Measurements from ENCODE around the gene ICAM1. TPM values are rescaled to one million over a fixed set of nuclear protein-coding genes. Genes with fewer than 3 reads are reported as not detected.

Gene ICAM1
- total and polyA plus RNA-seq, 2 of the 8 experiments (the other 6 are each of a cell fraction or from before 2014, with no cell fraction given): 4.0 to 9.4 TPM

DNA sequence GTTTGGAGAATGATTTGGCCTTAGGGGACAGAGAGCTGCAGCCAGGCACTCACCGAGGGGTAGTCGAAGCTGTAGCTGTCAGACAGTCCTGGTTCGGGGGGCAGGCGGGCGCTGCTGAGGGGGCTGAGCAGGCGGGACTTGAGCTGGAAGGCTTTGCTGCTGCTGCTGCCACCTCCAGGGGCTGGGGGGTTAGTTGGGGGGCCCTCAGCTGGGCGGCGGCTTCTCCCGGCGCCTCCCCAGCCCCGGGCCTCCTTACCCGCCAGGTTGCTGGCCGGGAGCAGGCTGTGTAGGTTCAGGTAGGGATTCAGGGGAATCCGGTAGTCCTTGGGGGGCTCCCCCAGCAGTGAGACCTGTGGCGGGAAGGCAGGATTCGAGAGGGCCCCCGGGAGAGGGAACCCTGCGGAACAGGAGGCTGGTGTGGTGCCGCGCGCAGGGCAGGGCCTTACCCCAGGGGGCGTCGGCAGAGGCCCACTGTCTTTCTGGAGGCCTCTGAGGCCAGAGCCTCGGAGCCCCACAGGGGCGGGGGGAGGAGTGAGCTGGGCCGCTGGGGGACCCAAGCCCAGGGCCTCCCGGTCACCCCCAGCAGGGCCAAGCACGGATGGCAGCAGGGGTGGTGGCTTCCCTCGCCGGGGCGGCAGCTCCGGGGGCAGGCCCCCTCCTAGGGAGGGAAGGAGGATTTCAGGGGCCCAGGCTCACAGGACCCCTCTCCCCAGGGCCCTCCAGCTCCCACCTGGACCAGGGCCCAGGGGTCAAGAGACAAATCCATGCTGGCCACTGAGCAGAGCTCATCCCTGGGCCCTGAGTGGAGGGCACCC, 49.9 kb downstream of the ICAM1 start (continued):
- TF ChIP-seq, protein P1, sequence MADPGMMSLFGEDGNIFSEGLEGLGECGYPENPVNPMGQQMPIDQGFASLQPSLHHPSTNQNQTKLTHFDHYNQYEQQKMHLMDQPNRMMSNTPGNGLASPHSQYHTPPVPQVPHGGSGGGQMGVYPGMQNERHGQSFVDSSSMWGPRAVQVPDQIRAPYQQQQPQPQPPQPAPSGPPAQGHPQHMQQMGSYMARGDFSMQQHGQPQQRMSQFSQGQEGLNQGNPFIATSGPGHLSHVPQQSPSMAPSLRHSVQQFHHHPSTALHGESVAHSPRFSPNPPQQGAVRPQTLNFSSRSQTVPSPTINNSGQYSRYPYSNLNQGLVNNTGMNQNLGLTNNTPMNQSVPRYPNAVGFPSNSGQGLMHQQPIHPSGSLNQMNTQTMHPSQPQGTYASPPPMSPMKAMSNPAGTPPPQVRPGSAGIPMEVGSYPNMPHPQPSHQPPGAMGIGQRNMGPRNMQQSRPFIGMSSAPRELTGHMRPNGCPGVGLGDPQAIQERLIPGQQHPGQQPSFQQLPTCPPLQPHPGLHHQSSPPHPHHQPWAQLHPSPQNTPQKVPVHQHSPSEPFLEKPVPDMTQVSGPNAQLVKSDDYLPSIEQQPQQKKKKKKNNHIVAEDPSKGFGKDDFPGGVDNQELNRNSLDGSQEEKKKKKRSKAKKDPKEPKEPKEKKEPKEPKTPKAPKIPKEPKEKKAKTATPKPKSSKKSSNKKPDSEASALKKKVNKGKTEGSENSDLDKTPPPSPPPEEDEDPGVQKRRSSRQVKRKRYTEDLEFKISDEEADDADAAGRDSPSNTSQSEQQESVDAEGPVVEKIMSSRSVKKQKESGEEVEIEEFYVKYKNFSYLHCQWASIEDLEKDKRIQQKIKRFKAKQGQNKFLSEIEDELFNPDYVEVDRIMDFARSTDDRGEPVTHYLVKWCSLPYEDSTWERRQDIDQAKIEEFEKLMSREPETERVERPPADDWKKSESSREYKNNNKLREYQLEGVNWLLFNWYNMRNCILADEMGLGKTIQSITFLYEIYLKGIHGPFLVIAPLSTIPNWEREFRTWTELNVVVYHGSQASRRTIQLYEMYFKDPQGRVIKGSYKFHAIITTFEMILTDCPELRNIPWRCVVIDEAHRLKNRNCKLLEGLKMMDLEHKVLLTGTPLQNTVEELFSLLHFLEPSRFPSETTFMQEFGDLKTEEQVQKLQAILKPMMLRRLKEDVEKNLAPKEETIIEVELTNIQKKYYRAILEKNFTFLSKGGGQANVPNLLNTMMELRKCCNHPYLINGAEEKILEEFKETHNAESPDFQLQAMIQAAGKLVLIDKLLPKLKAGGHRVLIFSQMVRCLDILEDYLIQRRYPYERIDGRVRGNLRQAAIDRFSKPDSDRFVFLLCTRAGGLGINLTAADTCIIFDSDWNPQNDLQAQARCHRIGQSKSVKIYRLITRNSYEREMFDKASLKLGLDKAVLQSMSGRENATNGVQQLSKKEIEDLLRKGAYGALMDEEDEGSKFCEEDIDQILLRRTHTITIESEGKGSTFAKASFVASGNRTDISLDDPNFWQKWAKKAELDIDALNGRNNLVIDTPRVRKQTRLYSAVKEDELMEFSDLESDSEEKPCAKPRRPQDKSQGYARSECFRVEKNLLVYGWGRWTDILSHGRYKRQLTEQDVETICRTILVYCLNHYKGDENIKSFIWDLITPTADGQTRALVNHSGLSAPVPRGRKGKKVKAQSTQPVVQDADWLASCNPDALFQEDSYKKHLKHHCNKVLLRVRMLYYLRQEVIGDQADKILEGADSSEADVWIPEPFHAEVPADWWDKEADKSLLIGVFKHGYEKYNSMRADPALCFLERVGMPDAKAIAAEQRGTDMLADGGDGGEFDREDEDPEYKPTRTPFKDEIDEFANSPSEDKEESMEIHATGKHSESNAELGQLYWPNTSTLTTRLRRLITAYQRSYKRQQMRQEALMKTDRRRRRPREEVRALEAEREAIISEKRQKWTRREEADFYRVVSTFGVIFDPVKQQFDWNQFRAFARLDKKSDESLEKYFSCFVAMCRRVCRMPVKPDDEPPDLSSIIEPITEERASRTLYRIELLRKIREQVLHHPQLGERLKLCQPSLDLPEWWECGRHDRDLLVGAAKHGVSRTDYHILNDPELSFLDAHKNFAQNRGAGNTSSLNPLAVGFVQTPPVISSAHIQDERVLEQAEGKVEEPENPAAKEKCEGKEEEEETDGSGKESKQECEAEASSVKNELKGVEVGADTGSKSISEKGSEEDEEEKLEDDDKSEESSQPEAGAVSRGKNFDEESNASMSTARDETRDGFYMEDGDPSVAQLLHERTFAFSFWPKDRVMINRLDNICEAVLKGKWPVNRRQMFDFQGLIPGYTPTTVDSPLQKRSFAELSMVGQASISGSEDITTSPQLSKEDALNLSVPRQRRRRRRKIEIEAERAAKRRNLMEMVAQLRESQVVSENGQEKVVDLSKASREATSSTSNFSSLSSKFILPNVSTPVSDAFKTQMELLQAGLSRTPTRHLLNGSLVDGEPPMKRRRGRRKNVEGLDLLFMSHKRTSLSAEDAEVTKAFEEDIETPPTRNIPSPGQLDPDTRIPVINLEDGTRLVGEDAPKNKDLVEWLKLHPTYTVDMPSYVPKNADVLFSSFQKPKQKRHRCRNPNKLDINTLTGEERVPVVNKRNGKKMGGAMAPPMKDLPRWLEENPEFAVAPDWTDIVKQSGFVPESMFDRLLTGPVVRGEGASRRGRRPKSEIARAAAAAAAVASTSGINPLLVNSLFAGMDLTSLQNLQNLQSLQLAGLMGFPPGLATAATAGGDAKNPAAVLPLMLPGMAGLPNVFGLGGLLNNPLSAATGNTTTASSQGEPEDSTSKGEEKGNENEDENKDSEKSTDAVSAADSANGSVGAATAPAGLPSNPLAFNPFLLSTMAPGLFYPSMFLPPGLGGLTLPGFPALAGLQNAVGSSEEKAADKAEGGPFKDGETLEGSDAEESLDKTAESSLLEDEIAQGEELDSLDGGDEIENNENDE (IDR thresholded peaks at IDR 0.05; ENCODE audit: insufficient replicate concordance, low read length): no peak
- TF ChIP-seq TAF1 (IDR thresholded peaks at IDR 0.05; ENCODE audit: low read depth, low read length): no peak
- TF ChIP-seq, protein P2, sequence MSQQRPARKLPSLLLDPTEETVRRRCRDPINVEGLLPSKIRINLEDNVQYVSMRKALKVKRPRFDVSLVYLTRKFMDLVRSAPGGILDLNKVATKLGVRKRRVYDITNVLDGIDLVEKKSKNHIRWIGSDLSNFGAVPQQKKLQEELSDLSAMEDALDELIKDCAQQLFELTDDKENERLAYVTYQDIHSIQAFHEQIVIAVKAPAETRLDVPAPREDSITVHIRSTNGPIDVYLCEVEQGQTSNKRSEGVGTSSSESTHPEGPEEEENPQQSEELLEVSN (IDR thresholded peaks at IDR 0.05): no peak
- TF ChIP-seq KDM5A (IDR thresholded peaks at IDR 0.05; ENCODE audit: low read length): no peak
- TF ChIP-seq, protein P3, sequence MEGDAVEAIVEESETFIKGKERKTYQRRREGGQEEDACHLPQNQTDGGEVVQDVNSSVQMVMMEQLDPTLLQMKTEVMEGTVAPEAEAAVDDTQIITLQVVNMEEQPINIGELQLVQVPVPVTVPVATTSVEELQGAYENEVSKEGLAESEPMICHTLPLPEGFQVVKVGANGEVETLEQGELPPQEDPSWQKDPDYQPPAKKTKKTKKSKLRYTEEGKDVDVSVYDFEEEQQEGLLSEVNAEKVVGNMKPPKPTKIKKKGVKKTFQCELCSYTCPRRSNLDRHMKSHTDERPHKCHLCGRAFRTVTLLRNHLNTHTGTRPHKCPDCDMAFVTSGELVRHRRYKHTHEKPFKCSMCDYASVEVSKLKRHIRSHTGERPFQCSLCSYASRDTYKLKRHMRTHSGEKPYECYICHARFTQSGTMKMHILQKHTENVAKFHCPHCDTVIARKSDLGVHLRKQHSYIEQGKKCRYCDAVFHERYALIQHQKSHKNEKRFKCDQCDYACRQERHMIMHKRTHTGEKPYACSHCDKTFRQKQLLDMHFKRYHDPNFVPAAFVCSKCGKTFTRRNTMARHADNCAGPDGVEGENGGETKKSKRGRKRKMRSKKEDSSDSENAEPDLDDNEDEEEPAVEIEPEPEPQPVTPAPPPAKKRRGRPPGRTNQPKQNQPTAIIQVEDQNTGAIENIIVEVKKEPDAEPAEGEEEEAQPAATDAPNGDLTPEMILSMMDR (IDR thresholded peaks at IDR 0.05; ENCODE audit: control extremely low read depth in 1 of 3, insufficient read depth in 1 of 3, low read depth in 1 of 3, low read length in 3 of 3): no peak
- no peak for TF ChIP-seq BCL11A (IDR thresholded peaks at IDR 0.05; ENCODE audit: low read depth in 2 of 2, low read length in 2 of 2)
- no peak for TF ChIP-seq TCF12 (IDR thresholded peaks at IDR 0.05; ENCODE audit: low read depth, low read length)

Data from H1 (cell line).